SK-N-SH treated with all-trans-retinoic acid at 6 μM for 48 hours (cell line): Measurements from ENCODE around the gene FTO.

ENCODE experiments used
- ATAC-seq: fragments of 200-7000 bp; cut with Tn5 transposase; 3 replicates; pipeline ENCODE4 v1.9.1; 2020; ENCODE audit warnings: mild to moderate bottlenecking, moderate library complexity
- ARNTL ChIP-seq: fragments of 450-650 bp; formaldehyde crosslinking; IDR thresholded peaks from 2 replicates; pipeline ENCODE4 v1.5.0; 2020; ENCODE audit warnings: low read depth, mild to moderate bottlenecking, moderate library complexity, borderline replicate concordance
- BACH2 ChIP-seq: fragments of 250-450 bp; sonication (Bioruptor Pico); IDR thresholded peaks from 2 replicates; pipeline ENCODE4 v1.9.0; 2021; ENCODE audit warnings: mild to moderate bottlenecking, borderline replicate concordance
- CREB5 ChIP-seq: fragments of 250-450 bp; sonication (Bioruptor Pico); IDR thresholded peaks from 2 replicates; pipeline ENCODE4 v1.5.1; 2020; ENCODE audit warnings: low read depth, mild to moderate bottlenecking, moderate library complexity
- CSDC2 ChIP-seq: fragments of 250-450 bp; sonication (Bioruptor Pico); IDR thresholded peaks from 2 replicates; pipeline ENCODE4 v1.5.0; 2020; ENCODE audit warnings: mild to moderate bottlenecking, moderate library complexity
- CSRNP3 ChIP-seq: fragments of 250-450 bp; sonication (Bioruptor Pico); IDR thresholded peaks from 2 replicates; pipeline ENCODE4 v1.5.1; 2021; ENCODE audit warnings: mild to moderate bottlenecking, moderate library complexity
- ESRRG ChIP-seq: fragments of 250-450 bp; sonication (Bioruptor Pico); IDR thresholded peaks from 2 replicates; pipeline ENCODE4 v1.6.1; 2021; ENCODE audit warnings: mild to moderate bottlenecking
- GLIS3 ChIP-seq: fragments of 250-450 bp; sonication (Bioruptor Pico); IDR thresholded peaks from 2 replicates; pipeline ENCODE4 v1.5.0; 2020; ENCODE audit warnings: mild to moderate bottlenecking, moderate library complexity
- ISL1 ChIP-seq: fragments of 250-450 bp; sonication (Bioruptor Pico); IDR thresholded peaks from 2 replicates; pipeline ENCODE4 v2.1.2; 2022; ENCODE audit warnings: mild to moderate bottlenecking, moderate library complexity
- OSR1 ChIP-seq: fragments of 250-450 bp; sonication (Bioruptor Pico); IDR thresholded peaks from 2 replicates; pipeline ENCODE4 v1.8.0; 2022; ENCODE audit warnings: moderate library complexity, mild to moderate bottlenecking, inconsistent platforms
- PPARA ChIP-seq: fragments of 250-450 bp; sonication (Bioruptor Pico); IDR thresholded peaks from 2 replicates; pipeline ENCODE4 v1.5.0; 2020; ENCODE audit warnings: mild to moderate bottlenecking, borderline replicate concordance
- RARB ChIP-seq: fragments of 250-450 bp; sonication (Bioruptor Pico); IDR thresholded peaks from 2 replicates; pipeline ENCODE4 v1.8.0; 2021; ENCODE audit warnings: mild to moderate bottlenecking, moderate library complexity
- SNAI2 ChIP-seq: fragments of 250-450 bp; sonication (Bioruptor Pico); IDR thresholded peaks from 2 replicates; pipeline ENCODE4 v1.5.0; 2020; ENCODE audit warnings: mild to moderate bottlenecking, moderate library complexity
- TCF4 ChIP-seq: fragments of 250-450 bp; sonication (Bioruptor Pico); IDR thresholded peaks from 2 replicates; pipeline ENCODE4 v1.8.0; 2021; ENCODE audit warnings: mild to moderate bottlenecking, moderate library complexity, borderline replicate concordance
- TOX ChIP-seq: fragments of 250-450 bp; sonication (Bioruptor Pico); IDR thresholded peaks from 2 replicates; pipeline ENCODE4 v1.8.0; 2021; ENCODE audit warnings: mild to moderate bottlenecking, moderate library complexity, borderline replicate concordance
- TSHZ2 ChIP-seq: fragments of 250-450 bp; sonication (Bioruptor Pico); IDR thresholded peaks from 2 replicates; pipeline ENCODE4 v1.5.0; 2020; ENCODE audit warnings: mild to moderate bottlenecking, moderate library complexity
- ZC3H10 ChIP-seq: fragments of 250-450 bp; sonication (Bioruptor Pico); IDR thresholded peaks from 2 replicates; pipeline ENCODE4 v1.5.1; 2021; ENCODE audit warnings: mild to moderate bottlenecking, moderate library complexity
- ZFP3 ChIP-seq: fragments of 250-450 bp; sonication (Bioruptor Pico); IDR thresholded peaks from 2 replicates; pipeline ENCODE4 v1.5.0; 2020; ENCODE audit warnings: mild to moderate bottlenecking, moderate library complexity
- ZFP30 ChIP-seq: fragments of 450-650 bp; formaldehyde crosslinking; IDR thresholded peaks from 2 replicates; pipeline ENCODE4 v1.5.0; 2022; ENCODE audit warnings: mild to moderate bottlenecking, moderate library complexity
- ZNF565 ChIP-seq: fragments of 450-650 bp; formaldehyde crosslinking; conservative IDR thresholded peaks from 2 replicates; pipeline ENCODE4 v1.5.0; 2020; ENCODE audit warnings: low read depth, mild to moderate bottlenecking, moderate library complexity
- ZNF70 ChIP-seq: fragments of 450-650 bp; formaldehyde crosslinking; IDR thresholded peaks from 2 replicates; pipeline ENCODE4 v1.5.0; 2020; ENCODE audit warnings: mild to moderate bottlenecking, moderate library complexity
- ZNF8 ChIP-seq: fragments of 450-650 bp; formaldehyde crosslinking; IDR thresholded peaks from 2 replicates; pipeline ENCODE4 v1.5.0; 2020; ENCODE audit warnings: mild to moderate bottlenecking, moderate library complexity
- TF ChIP-seq, protein P1 (sequence below): fragments of 250-450 bp; sonication (Bioruptor Pico); IDR thresholded peaks from 2 replicates; pipeline ENCODE4 v1.8.0; 2021; ENCODE audit warnings: low read depth, mild to moderate bottlenecking, moderate library complexity, borderline replicate concordance

Gene FTO

DNA sequence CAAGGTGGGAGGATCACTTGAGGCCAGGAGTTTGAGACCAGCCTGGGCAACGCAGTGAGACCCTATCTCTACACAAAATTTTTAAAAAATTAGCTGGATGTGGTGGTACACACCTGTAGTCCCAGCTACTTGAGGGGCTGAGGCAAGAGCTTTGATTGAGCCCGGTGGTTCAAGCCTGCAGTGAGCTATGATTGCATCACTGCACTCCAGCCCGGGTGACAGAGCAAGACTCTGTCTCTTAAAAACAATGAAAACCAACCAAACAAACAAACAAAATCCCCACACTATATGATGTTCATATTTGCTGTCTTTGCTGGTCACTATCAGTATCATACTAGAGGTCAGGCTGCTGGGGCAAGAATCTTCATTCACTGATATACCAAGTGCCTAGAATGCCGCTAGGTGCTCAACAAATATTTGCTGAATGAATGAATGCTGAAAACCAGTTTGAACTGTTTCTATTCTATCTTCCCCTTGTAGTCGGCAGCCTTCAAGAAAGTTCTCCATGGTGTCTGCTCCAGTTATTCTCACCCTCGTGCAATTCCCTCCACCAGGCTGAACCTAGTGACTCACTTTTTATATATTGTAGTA lies 455.6 kb downstream of the FTO start:
- no peak for ATAC-seq
- TF ChIP-seq ISL1 (CRISPR knock-in tag) (no peak), PPARA (CRISPR knock-in tag) (no peak), ZNF70 (no peak), BACH2 (no peak), TCF4 (CRISPR knock-in tag) (no peak), ZC3H10 (no peak), ZNF8 (CRISPR knock-in tag) (no peak), GLIS3 (no peak), SNAI2 (CRISPR knock-in tag) (no peak), CREB5 (CRISPR knock-in tag) (no peak), OSR1 (CRISPR knock-in tag) (no peak), RARB (no peak), ARNTL (CRISPR knock-in tag) (no peak), ZFP30 (CRISPR knock-in tag) (no peak), ZFP3 (CRISPR knock-in tag) (no peak), TOX (no peak), ESRRG (no peak), CSRNP3 (no peak), CSDC2 (CRISPR knock-in tag) (no peak)
- TF ChIP-seq, protein P1, sequence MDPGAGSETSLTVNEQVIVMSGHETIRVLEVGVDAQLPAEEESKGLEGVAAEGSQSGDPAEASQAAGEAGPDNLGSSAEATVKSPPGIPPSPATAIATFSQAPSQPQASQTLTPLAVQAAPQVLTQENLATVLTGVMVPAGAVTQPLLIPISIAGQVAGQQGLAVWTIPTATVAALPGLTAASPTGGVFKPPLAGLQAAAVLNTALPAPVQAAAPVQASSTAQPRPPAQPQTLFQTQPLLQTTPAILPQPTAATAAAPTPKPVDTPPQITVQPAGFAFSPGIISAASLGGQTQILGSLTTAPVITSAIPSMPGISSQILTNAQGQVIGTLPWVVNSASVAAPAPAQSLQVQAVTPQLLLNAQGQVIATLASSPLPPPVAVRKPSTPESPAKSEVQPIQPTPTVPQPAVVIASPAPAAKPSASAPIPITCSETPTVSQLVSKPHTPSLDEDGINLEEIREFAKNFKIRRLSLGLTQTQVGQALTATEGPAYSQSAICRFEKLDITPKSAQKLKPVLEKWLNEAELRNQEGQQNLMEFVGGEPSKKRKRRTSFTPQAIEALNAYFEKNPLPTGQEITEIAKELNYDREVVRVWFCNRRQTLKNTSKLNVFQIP (CRISPR knock-in tag), result no peak

GRCh38 chr16:54160252-54160860 lies 456.4 kb downstream of the FTO start:
- ATAC-seq, result no peak
- TF ChIP-seq ZNF8 (CRISPR knock-in tag) (no peak), TCF4 (CRISPR knock-in tag) (no peak), TSHZ2 (CRISPR knock-in tag) (no peak), RARB (no peak), ZFP30 (CRISPR knock-in tag) (no peak), ZNF565 (no peak), CREB5 (CRISPR knock-in tag) (no peak), ISL1 (CRISPR knock-in tag) (no peak), ZNF70 (no peak), OSR1 (CRISPR knock-in tag) (no peak), CSRNP3 (no peak)
- TF ChIP-seq, protein P1 (CRISPR knock-in tag), result no peak
